Renal pelvis (tissue), 4 donors: ENCODE data around the gene LDB1. TPM values are rescaled to one million over a fixed set of nuclear protein-coding genes. Genes with fewer than 3 reads are reported as not detected.

Experiments used
- DNase-seq: peaks from one replicate; pipeline ENCODE4 v3.0.0-alpha.2; 2013
- polyA plus RNA-seq, 3 donors: library from polyadenylated mRNA; unstranded; fragments of 120-200 nt; gene quantifications; one replicate each; pipeline ENCODE4 v1.2.1, GENCODE V29; 2013; ENCODE audit not compliant: insufficient read length in 3 of 3

LDB1 gene
- polyA plus RNA-seq, 3 donors = 120 to 144 (median 126) TPM

GRCh38 chr10:102115775-102116174, 4.4 kb downstream of the LDB1 start:
- DNase-seq = no peak

DNA sequence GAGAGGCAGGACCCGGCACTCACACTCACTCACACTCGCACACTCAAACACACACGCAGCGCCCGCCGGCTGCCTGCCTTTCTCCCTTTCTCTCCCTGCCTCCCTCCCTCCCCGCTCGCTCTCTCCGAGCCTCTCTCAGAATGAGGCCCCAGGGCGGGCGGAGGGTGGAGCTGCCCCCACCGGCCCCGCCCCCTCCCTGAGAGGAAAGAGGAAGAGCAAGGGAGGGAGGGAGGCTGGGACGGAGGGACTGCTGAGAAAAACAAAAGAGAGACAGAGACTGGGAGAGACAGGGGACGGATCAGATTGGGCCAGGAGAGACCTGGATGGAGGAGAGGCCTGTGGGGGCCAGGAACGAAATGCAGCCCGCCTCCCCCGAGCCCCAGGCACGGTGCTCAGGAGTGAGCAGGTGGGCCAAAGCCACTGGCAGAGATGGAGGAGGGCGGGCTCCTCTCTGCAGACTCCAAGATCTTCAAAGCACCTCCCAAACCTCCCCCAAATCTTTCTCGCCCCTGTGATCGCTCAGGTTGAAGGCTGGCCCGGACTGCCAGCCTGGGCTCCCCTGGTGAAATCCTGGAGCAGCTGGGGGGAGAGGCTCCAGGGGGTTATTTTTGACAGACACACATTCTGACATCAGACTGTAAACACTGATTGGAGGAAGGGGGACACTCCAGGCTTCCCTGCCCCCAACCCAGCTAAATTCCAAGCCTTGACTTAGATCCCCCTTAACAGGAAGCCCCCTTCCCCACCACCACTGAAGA, 5.1 kb downstream of the LDB1 start:
- DNase-seq = peak; percentile 91

GRCh38 chr10:102113956-102114857, 6.0 kb downstream of the LDB1 start:
- DNase-seq = no peak

- DNase-seq = no peak
Measured at GRCh38 chr10:102113261-102113955, 6.8 kb downstream of the LDB1 start.

DNA sequence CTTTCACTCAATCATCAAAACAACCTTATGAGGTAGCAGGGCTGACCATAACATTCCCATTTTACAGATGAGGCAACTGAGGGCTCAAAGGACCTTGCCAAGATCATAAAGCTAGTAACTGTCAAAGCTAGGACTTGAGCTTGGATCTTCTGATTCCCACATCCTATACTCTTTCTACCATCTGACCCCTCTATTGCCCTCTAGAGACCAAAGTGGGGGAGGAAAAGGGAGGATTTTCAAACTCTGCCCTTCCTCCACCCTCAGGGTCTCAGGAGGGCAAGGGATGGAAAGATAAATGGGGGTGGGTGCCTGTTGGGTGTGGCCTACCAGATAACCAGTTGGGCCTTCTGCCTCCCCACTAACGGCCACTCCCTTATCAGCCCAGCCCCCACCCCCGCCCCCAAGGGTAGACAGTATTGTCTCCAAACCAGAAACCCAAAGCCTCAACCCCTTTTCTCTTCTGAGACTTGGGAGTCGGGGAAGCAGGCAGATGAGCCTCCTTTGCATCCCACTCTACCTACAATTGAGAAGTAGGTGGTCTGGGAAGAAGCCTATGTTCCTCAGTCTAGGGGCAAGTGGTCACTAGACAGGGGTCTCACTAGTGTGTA, 7.9 kb downstream of the LDB1 start:
- no peak for DNase-seq

- DNase-seq = no peak
Measured at GRCh38 chr10:102111276-102111675, 8.9 kb downstream of the LDB1 start.

- DNase-seq = no peak
Measured at GRCh38 chr10:102109166-102110116, 10.7 kb downstream of the LDB1 start.

DNA sequence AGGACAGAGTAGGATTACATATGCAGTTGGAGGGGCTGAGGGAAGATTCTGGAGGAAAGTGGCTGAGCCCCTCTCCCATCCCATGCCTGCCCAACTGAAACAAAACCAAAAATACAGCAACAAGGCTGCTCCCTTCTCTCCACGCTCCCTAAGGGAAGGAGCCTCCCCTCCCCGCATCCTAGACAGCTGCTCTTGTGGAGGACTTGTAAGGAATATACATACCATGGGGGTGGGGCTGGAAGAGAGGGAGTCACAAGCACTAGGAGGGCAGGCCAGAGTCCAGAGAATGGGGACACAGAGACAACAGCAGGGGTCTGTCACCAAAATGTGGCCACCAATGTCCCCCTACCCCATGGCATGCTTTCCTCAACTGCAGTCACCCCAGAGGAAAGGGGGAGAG, 13.2 kb downstream of the LDB1 start:
- no peak for DNase-seq

DNA sequence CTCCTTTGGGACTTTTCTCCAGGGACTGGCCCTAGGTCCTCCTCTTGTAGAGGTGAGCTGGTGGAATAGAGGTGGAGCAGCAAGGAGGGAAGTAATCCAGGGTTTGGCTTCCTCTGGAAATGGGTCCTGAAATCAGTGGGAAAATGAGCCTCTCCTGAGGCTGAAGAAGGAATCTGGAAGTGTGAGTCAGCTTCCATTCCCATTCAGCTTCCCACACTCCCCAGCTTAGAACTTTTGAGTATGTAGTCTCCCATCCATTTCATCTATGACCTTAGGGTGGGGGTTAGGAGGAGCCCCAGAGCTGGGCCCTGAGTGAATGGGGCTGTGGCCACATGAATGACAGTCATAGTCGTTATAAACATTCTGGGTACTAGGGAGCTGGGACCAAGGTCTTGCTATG, 17.7 kb downstream of the LDB1 start:
- DNase-seq = no peak

- DNase-seq = no peak
Measured at GRCh38 chr10:102101152-102101551, 19.0 kb downstream of the LDB1 start.

DNA sequence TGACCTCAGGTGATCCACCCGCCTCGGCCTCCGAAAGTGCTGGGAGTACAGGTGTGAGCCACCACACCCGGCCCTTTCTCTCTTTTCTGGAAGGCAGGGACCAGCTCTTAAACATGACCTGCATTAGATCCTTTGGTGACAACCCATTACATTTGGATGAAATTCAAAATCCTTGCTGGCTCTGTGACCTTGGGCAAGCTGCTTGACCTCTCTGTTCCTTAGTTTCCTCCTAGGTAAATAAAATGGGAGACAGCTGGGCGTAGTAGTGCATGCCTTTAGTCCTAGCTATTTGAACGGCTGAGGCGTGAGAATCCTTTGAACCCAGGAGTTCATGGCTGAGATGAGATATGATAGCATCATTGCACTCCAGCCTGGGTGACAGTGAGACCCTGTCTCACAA, 23.7 kb downstream of the LDB1 start:
- DNase-seq = no peak

GRCh38 chr10:102090772-102091171, 29.4 kb downstream of the LDB1 start:
- DNase-seq = no peak

- no peak for DNase-seq
Measured at GRCh38 chr10:102086196-102086595, 34.0 kb downstream of the LDB1 start.

DNA sequence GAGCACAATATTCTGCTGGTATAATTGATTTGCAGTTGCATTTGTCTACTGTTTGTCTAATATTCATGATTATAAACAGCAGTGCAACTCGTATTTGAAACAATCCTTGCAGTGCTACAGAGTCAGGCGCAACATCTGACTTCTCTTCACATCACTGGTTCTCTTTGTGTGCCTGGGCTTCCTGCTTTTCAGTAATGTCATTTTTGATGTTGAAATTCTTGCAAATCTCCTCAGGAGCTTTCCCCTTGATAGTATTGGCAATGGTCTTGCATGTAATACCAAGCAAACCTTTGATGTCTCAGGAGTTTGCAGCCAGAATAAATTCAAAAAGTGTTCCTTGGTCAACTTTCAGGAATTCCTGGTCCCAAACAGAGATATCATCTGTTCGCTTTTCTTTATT, 34.8 kb downstream of the LDB1 start:
- DNase-seq = no peak

- DNase-seq = no peak
Measured at GRCh38 chr10:102083541-102083940, 36.6 kb downstream of the LDB1 start.

DNA sequence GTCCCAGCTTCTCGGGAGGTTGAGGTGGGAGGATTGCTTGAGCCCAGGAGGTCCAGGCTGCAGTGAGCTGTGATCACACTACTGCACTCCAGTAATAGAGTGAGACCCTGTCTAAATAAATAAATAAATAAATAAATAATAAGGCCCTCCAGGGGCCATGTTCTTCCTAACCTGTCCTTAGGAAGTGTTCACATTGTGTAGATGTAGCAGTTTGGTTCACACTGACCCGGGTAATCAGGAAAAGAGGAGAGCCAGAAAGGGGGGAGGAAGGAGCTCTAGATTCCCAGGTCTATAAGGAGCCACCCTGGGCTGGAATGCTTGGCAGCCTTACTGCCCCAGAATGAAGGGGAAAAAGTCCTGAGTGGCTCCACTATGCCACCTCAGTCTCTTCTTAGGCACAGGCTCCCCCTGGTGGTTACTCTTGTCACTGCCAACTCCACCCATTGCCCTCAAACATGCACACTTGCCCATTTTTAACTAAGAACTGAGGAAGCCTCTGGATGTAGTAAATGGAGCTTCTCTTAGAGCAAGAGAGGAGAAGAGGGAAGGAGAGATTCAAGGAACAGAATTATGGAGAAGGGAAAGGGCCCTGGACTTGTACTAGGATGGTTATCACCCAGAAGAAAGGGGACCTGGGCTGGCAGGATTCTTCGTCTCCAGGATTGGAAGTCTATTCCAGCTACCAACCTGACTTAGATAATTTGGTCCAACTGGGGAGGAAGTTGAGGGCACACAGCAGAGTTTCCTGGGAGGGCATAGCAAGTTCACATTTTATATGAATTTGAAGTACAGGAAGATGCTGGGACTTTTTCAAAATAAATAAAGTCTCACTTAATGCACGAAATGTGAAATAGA, 47.3 kb downstream of the LDB1 start:
- peak; percentile 55 for DNase-seq

DNA sequence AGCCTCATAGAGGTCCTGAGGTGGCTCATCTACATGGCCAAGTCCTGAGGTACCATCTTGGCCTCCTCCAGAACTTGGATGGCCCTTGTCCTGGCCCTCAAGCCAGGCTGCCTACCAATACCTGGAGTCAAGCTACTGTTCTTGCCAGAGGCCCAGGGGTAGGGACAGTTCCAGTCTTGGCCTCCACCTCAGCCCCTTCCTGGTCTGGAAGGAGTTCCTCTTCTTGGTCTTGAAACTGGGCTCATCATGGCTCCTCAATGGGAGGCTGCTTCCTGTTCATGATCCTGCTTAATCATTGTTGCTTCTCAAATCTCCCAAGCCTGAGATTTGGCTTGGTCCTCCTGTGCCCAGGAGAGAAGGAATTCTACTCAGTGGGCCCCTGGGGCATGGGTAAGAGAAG, 51.1 kb downstream of the LDB1 start:
- no peak for DNase-seq

DNA sequence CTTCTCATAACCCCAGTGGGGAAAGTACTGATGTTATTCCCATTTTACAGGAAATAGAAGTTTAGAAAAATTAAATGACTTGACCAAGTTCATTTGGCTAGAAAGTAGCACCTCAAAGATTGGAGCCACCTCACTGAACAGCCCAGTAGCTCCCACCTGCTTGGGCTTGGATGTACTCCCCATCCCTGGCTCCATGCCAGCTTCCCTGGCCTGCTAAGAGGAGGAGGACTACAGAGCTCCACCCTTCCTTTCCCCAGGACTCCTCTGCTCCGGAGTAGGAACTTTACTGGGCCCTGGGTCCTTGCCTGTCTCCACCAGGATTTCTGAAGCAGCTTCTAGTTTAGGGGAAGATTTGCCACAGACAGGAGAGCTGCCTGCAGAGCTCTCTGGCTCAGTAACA, 52.0 kb downstream of the LDB1 start:
- no peak for DNase-seq

DNA sequence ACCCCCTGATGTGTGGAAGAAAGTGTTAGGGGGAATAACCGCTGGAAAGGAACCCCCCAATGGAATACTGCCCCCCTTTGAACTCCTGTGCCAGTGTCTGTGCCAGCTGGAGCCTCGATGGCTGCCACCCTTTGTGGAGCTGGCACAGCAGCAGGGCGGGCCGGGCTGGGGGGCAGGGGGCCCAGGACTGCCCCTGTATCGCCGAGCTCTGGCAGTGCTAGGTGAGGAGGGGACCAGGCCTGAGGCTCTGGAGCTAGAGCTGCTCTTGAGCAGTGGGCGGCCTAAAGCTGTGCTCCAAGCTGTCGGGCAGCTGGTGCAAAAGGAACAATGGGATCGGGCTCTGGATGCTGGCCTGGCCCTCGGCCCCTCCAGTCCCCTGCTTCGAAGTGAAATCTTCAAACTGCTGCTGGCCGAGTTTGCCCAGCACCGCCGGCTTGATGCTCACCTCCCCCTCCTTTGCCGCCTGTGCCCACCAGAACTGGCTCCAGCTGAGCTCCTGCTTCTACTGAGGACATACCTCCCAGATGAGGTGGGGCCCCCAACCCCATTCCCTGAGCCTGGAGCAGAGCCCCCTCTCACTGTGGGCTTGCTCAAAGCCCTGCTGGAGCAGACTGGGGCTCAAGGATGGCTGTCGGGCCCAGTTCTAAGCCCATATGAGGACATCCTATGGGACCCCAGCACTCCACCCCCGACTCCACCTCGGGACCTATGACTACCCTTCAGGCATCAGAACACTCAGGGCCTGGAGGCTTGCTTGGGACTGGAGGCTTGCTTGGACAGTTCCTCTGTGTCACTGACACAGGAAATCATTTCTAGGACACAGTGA, 52.9 kb downstream of the LDB1 start:
- no peak for DNase-seq
